Muscle layer of duodenum (tissue), 2 donors: ENCODE data around the gene TOR1B.

Source experiments
- H3K27ac ChIP-seq: one replicate; pipeline ENCODE4 v1.7.0; 2013; ENCODE audit warnings: mild to moderate bottlenecking, low read length
- H3K27me3 ChIP-seq: one replicate; pipeline ENCODE4 v1.7.0; 2013; ENCODE audit warnings: low read depth, mild to moderate bottlenecking, control low read depth, low read length
- H3K36me3 ChIP-seq, 2 donors: one replicate each; pipeline ENCODE4 v1.7.0; 2013; ENCODE audit warnings: low read length in 2 of 2, control low read depth in 1 of 2, mild to moderate bottlenecking in 1 of 2; ENCODE audit not compliant: insufficient read depth in 2 of 2, control insufficient read depth in 1 of 2
- H3K4me1 ChIP-seq, 2 donors: one replicate each; pipeline ENCODE4 v1.7.0; 2013; ENCODE audit warnings: low read length in 2 of 2, mild to moderate bottlenecking in 2 of 2, control low read depth in 1 of 2, moderate library complexity in 1 of 2; ENCODE audit not compliant: insufficient read depth in 2 of 2, control insufficient read depth in 1 of 2
- H3K4me3 ChIP-seq, 2 donors: one replicate each; pipeline ENCODE4 v1.7.0; 2013; ENCODE audit warnings: low read length in 2 of 2, low read depth in 1 of 2, mild to moderate bottlenecking in 1 of 2
- H3K9me3 ChIP-seq, 2 donors: one replicate each; pipeline ENCODE4 v1.7.0; 2013; ENCODE audit warnings: low read length in 2 of 2, control low read depth in 1 of 2, mild to moderate bottlenecking in 1 of 2; ENCODE audit not compliant: control insufficient read depth in 1 of 2
- donor health status: healthy.

TOR1B gene

DNA sequence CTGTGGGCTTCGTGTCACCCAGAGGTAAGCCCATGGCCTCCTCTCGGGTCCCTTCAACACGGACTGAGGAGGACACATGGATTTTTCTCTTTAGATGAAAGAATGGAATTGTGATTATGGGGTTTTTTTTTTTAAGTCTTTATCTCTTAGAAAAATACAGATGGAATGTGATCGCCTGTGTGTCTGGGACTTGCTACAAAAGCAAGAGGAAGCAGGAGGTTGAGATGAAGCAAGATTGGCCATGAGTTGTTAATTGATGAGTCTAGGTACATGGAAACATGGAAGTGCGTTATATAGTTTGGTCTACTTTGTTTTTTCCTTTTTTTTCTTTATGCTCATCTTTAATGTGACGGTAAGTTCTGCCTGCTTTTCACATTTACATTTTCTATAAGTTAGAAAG is 46.9 kb downstream of the TOR1B start:
- no peaks in the 10 kb centered on the region for H3K27me3 ChIP-seq
- no peak overlapping the region for H3K27ac ChIP-seq
- no peaks in the 10 kb centered on the region for H3K9me3 ChIP-seq
- H3K4me3 ChIP-seq = no peak overlapping the region
- peaks cover 31 to 41% of the 10 kb centered on the region in 2 donors for H3K36me3 ChIP-seq
- no peaks in the 10 kb centered on the region for H3K4me1 ChIP-seq

DNA sequence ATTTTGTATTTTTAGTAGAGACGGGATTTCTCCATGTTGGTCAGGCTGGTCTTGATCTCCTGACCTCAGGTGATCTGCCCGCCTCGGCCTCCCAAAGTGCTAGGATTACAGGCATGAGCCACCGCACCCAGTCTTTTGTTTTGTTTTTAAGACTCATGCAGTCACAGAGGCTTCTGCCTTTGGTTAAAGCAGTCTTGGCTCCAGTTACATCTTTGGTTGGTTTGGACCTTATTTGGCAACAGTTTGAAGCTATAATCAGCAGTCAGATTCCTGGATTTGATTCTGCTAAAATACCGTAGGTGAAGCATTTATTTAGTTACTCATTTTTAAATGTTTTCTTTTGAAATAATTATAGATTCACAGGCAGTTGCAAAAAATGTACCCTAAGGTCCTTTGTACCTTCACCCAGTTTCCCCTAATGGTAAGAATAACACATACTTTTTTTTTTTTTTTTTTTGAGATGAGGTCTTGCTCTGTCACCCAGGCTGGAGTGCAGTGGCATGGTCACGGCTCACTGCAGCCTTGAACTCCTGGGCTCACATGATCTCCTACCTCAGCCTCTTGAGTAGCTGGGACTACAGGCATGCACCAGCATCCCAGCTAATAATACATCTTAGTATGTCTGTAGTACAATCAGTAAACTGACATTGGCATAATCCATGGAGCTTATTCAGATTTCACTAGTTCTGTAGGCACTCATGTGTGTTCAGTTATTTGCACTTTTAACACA is 48.0 kb downstream of the TOR1B start:
- no peak overlapping the region for H3K4me3 ChIP-seq
- H3K27ac ChIP-seq = no peak overlapping the region
- H3K9me3 ChIP-seq = no peaks in the 10 kb centered on the region
- peaks cover 36 to 49% of the 10 kb centered on the region in 2 donors for H3K36me3 ChIP-seq
- no peaks in the 10 kb centered on the region for H3K4me1 ChIP-seq
- H3K27me3 ChIP-seq = no peaks in the 10 kb centered on the region

DNA sequence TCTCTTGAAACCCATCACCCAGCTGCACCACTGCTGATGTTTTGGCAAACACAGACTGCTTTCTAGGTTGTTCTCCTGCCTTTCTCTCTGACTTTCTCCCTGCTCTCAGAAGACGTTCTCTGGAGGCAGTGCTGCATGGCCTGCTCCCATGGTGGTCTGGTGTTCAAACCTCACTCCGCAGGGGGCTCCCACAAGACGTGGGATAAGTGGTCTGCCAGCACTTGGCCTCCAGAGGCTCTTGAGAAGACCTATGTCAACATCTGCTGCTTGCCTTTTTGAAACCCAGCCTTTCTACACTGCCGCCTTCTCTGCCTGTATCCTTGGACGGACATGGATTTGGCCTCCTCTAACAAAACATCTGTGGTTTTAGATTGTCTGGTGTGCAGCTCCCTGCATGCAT is 48.8 kb downstream of the TOR1B start:
- no peaks in the 10 kb centered on the region for H3K27me3 ChIP-seq
- H3K27ac ChIP-seq = no peak overlapping the region
- H3K4me3 ChIP-seq = no peak overlapping the region
- H3K36me3 ChIP-seq = peaks cover 40 to 57% of the 10 kb centered on the region in 2 donors
- H3K4me1 ChIP-seq = no peaks in the 10 kb centered on the region
- H3K9me3 ChIP-seq = no peaks in the 10 kb centered on the region

DNA sequence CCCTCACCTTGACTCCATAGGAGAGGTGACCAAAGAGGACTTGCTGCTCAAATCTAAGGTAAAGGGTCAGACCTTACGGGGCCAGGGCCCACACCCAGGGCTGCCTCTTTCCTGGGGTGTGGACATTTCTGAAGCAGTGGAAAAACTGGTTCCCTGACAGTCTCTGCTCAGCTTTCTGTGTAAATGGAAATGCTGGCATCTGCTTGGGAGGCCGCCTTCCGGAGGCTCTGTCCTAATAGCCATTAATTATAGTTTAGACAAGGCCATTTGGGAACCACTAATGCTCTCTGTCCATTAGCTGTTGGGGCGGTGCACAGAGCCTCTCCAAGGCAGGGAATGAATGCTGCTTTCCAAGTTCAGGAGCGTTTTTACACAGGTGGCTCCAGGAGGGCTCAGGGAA is 49.6 kb downstream of the TOR1B start:
- H3K4me1 ChIP-seq = no peaks in the 10 kb centered on the region
- H3K9me3 ChIP-seq = no peaks in the 10 kb centered on the region
- no peak overlapping the region for H3K4me3 ChIP-seq
- peaks cover 43 to 63% of the 10 kb centered on the region in 2 donors for H3K36me3 ChIP-seq
- H3K27me3 ChIP-seq = no peaks in the 10 kb centered on the region
- H3K27ac ChIP-seq = no peak overlapping the region

DNA sequence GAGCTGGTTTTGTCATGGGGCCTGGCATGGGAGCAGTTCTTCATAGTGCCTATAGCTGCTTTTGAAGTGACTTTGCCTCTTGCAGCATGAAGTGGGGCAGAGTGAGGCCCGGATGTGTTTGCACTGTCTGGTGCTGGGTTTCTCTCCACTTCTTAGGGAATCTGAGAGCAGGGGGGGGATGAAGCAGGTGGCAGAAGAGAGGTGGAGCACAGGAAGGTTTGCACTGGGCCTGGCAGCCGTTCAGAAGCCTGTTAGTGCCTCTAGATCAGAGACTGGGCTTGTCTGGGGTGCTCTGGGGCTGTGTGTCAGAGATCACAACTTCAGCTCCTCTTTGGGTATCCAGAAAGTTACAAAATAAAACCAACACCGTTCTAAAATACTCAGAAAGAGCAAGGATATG is 50.6 kb downstream of the TOR1B start:
- Histone ChIP-seq H3K4me1 (no peaks in the 10 kb centered on the region), H3K9me3 (no peaks in the 10 kb centered on the region), H3K27ac (no peak overlapping the region), H3K27me3 (no peaks in the 10 kb centered on the region), H3K36me3 (peaks cover 47 to 74% of the 10 kb centered on the region in 2 donors), H3K4me3 (no peak overlapping the region)

DNA sequence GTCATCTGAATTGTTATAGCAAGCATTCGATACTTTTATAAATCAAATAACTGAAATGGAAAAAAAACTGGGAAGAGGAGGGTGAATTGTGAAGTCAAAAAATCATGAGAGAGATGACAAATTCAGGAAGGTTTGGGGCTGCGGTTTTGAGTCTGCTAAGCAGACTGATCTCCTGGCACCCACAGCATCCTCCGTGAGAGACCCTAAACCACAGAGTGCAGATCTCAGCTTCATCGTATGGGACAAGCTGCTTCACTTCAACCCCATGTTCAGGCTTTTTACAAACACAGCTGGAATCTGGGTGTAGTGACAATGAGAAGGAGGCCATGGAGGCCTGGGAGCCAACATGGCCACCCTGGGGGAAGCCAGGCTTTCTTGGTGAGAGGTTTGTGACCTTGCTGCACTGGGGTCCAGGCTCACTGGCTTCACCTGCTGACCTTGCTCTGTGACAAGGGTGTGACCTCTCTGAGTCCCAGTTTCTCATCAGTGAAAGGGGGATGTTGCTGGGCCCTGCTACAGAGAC is 51.7 kb downstream of the TOR1B start:
- H3K4me3 ChIP-seq = no peak overlapping the region
- H3K27ac ChIP-seq = no peak overlapping the region
- H3K9me3 ChIP-seq = no peaks in the 10 kb centered on the region
- H3K4me1 ChIP-seq = no peaks in the 10 kb centered on the region
- H3K36me3 ChIP-seq = peaks cover 51 to 78% of the 10 kb centered on the region in 2 donors
- H3K27me3 ChIP-seq = no peaks in the 10 kb centered on the region

DNA sequence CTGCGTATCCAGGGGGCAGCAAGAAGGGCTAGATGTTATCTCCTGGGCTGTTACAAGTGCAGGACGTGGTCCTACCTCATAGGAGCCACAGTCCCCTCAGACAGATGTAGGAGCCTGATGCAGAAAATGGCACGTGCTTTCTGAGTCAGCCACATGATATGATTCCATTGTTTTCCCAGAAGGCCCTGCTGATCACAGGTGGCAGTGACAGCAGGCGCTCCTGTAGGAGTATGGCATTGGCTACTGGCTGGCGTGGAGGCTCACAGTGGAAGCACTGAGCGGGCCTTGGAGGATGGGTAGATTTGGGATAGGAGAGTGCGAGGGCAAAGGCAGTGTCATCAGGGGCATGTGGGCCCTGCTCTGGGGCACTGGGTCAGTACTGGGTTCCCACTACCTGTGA is 54.2 kb downstream of the TOR1B start:
- Histone ChIP-seq H3K4me3 (no peak overlapping the region), H3K4me1 (no peaks in the 10 kb centered on the region), H3K9me3 (no peaks in the 10 kb centered on the region), H3K27ac (no peak overlapping the region), H3K36me3 (peaks cover 52 to 76% of the 10 kb centered on the region in 2 donors), H3K27me3 (no peaks in the 10 kb centered on the region)

DNA sequence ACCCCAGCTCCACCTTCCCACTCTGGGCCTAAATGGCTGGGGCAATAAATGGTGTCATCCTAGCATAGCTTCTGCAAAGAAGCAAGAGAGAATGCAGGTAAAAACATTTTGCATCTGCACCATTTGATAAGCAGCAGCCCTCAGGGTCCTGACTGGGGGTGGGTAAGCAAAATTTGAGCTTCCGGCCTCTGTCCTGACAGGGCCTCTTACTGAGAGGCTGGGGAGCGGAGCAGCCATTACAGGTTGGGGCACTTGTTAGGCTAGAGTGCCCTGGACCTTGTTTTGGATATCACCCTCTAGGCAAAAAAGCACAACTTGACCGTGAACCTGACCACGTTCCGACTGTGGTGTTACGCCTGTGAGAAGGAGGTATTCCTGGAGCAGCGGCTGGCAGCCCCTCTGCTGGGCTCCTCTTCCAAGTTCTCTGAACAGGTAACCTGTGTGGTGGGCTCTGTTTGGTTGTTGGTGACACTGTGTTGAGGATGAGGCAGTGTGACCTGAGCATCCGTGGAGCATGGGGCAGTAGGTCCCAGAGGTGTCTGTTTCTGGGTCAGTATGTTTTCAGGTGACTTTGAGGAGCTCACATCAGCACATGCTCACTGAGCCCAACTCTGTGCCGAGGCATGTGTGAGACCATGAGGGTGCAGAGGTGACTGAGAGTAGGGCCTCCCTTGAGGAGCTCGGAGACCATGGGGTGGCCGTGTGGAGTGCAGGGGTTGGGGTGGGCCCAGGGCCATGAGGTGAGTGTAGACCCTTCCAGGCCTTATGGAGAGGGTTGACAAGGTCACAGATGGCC is 55.4 kb downstream of the TOR1B start:
- Histone ChIP-seq H3K36me3 (peaks cover 48 to 72% of the 10 kb centered on the region in 2 donors), H3K9me3 (no peaks in the 10 kb centered on the region), H3K4me1 (no peaks in the 10 kb centered on the region), H3K4me3 (no peak overlapping the region), H3K27ac (no peak overlapping the region), H3K27me3 (no peaks in the 10 kb centered on the region)
